Esophagus squamous epithelium (tissue), 4 donors: Measurements from ENCODE around the gene MEIS2.

Experiments
- CTCF ChIP-seq, 6 experiments: fragments of 450-650 bp in 4 of 6; fragments of 200-600 bp in 2 of 6; sonication (generic) in 2 of 6; IDR thresholded peaks; one replicate each; pipeline ENCODE4 v1.5.1; 2016 to 2019; ENCODE audit warnings: antibody characterized with exemption in 6 of 6, mild to moderate bottlenecking in 4 of 6, moderate library complexity in 4 of 6
- POLR2A ChIP-seq, 4 donors: fragments of 450-650 bp; IDR thresholded peaks; one replicate each; pipeline ENCODE4 v1.6.1; 2017; ENCODE audit warnings: antibody characterized with exemption in 4 of 4, mild to moderate bottlenecking in 4 of 4, moderate library complexity in 3 of 4

DNA sequence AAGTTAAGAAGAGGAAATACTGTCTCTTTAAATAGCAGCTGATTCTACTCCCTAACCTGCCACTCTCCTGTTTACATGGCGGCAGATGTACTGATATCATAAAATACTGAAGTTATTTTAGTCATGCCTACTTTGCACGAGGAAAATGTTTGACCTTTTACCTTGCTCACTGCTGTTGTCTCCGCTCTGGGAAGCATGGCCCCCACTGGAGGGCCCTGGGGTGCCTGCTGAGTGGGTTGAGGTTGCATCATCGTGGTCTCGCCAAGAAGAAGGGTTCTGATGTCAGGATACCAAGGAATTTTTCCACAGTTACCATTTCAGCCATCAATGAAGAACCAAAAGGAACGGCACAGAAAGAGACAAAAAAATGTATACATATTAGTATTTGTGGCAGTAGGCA, 16.7 kb downstream of the MEIS2 start:
- TF ChIP-seq CTCF (IDR thresholded peaks at IDR 0.05) = no peak
- no peak for TF ChIP-seq POLR2A (IDR thresholded peaks at IDR 0.05)
